HL-60/S4 treated with phorbol 12-myristate 13-acetate at 8.2 ng/mL for 4 days and 3 days (cell line): ENCODE measurements around the gene LRRC27.

Experiments used
- in situ Hi-C: fragments of 300-500 bp; cut with MboI; formaldehyde crosslinking; loops from 2 replicates; pipeline ENCODE4 v1.15.0; 2022; ENCODE audit warnings: low sequenced_read_pairs

LRRC27 gene

DNA sequence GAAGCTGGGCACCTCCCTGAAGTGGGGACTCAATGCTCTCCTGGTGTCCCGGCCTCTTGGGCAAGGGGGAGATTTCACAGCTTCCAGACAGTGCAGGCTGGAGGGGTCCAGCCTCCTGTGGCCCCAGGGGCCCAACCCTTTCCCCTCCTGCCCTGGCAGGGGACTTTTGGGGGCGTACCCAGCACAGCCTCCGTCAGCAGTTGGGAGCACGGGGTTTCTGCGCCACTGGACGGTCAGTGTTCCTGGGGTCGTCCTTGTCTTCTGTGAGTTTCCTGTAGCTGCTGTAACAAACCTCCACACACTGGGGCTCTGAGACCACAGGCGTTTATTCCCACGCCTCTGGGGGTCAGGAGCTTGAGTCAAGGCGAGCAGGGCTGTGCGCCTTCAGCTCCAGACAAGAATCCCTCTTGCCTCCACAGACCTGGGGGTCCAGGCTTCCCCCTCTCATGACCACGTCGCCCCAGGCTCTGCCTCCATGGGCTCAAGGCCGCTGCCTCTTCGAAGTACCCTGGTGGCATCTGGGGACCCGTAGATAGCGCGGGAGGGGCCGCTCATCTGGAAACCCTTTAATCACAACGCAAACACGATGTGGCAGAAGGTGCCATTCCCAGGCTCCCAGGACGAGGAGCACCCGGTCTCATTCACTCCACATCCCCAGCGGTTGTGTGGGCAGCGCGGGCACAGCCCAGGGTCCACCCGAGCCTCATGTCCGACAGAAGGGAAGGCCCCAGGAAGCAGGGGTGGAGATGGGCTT is 79.0 kb downstream of the LRRC27 start:
- in situ Hi-C loops, result no loop called here

GRCh38 chr10:132411561-132412253 is 79.7 kb downstream of the LRRC27 start:
- in situ Hi-C loops, result no loop called here

GRCh38 chr10:132412316-132413192 is 80.6 kb downstream of the LRRC27 start:
- in situ Hi-C loops, result no loop called here

DNA sequence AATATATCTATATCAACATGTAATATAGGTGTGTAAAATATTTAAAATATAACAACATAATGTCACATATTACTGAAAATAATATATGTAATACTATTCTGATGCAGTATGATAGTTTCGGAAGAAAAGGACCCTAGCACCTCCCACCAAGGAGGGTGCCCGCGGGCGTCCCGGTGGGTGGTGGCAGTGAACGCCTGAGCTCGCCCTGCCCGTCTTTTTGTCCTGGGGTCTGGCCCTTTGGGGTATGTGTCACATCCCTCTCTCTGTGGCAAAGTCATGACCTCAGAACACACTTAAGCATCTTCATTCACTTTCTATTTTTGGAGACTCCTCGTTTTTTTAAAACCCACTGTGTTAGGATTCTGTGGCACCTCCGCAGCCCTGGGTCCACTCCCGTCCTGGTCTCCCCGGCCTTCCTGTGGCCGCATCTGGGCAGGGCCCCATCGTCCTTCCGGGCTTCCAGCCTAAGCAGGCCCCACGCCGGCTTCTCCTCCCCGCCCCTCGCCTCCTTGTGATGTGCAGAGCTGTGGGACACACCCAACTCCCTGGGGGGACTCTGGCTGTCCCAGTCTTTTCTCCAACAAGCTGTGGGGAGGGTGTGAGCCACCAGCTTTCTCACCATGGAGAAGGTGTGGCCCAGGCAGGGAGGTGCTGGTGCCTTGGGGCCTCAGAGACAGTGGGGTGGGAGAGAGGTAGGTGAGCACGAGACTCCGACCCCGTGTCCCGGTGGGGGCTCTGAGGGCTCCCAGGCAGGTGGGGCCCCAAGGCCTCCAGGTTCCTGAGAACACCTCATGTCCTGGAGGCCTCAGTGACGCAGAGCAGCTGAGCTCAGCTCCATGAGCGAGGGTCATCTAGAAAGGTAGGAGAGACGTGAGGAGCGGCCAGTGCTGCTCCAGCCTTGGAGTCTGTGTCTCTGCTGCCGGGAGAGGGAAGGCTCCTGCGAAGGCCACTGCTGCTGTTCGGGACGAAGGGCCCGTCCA is 81.5 kb downstream of the LRRC27 start:
- in situ Hi-C loops, result no loop called here

DNA sequence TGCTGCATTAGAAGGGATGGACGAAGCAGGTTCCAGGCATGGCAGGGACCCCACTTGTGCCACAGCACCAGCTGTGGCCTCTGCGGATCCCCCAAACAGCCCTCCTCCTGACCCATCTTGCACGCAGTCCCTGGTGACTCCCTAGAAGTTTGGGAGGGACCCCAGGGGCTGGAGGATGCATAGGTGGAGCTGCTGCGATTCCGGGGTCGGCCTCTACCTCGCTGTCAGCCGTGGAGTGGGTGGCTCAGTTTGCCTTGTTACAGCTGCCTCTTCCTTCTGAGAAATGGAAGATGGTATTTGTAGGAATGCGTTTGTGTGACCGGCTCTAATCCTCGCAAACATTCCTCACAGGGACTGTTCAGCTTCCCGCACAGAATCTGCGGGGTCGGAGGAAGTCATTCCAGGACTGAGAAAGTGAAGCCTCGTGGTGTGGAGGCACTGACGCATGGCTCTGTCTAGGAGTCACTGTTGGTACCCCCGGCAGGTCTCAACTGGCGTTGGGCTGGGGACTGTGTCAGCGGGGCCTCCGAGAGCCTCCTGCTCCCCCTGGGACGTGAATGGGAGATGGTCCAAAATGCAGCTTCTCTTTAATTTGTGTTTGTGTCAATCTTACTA is 82.5 kb downstream of the LRRC27 start:
- in situ Hi-C loops, result no loop called here

- in situ Hi-C loops, result no loop called here
Observed at GRCh38 chr10:132415255-132415654, 83.3 kb downstream of the LRRC27 start.

GRCh38 chr10:132415956-132416355 is 84.0 kb downstream of the LRRC27 start:
- in situ Hi-C loops, result no loop called here

- in situ Hi-C loops, result no loop called here
Observed at GRCh38 chr10:132416566-132417256, 84.7 kb downstream of the LRRC27 start.

GRCh38 chr10:132417257-132417910 is 85.4 kb downstream of the LRRC27 start:
- in situ Hi-C loops, result no loop called here

GRCh38 chr10:132417957-132418441 is 86.0 kb downstream of the LRRC27 start:
- in situ Hi-C loops, result no loop called here

DNA sequence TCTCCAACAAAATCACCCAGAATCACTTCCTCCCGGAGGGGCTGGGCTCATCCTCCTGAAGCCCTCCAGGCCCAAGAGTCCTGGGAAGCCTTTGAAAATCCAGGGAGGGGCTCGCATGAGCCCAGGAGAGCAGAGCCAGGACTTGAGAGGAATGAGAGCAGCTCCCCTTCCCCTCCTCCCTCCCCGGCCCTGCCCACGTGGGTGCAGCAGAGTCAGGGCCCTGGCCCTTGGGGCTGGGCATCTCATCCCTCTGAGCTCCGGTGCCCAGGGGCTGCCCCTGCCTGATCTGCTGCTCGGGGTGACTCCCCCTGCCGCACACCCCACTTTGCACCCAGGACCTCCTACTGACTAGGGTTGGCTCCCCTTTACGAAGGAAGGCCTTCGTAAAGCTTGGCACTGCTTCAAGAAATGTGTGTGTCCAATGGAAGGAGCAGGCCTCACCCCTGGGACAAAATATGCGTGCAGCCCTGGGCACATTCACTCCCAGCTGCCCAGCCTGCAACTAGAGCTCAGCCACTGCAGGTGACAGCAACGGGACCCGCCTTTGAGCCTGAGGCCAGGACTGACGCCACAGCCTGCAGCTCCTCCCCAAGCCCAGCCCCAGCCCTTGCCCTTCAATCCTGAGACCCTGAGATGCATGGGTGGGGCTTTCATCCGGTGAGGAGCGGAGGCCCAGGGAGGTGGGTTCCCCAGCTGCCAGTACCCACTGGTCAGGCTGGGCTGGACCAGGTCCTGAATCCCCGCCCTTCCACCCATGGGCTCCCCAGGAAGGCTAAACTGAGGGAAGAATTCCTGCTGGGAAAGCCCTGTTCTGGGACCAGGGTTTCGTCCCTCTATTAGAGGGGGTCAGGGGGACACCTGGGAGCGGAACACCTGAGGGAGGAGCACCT is 86.8 kb downstream of the LRRC27 start:
- in situ Hi-C loops, result no loop called here

- in situ Hi-C loops, result no loop called here
Observed at GRCh38 chr10:132419538-132420468, 87.8 kb downstream of the LRRC27 start.

GRCh38 chr10:132420469-132420980 is 88.5 kb downstream of the LRRC27 start:
- in situ Hi-C loops, result no loop called here

DNA sequence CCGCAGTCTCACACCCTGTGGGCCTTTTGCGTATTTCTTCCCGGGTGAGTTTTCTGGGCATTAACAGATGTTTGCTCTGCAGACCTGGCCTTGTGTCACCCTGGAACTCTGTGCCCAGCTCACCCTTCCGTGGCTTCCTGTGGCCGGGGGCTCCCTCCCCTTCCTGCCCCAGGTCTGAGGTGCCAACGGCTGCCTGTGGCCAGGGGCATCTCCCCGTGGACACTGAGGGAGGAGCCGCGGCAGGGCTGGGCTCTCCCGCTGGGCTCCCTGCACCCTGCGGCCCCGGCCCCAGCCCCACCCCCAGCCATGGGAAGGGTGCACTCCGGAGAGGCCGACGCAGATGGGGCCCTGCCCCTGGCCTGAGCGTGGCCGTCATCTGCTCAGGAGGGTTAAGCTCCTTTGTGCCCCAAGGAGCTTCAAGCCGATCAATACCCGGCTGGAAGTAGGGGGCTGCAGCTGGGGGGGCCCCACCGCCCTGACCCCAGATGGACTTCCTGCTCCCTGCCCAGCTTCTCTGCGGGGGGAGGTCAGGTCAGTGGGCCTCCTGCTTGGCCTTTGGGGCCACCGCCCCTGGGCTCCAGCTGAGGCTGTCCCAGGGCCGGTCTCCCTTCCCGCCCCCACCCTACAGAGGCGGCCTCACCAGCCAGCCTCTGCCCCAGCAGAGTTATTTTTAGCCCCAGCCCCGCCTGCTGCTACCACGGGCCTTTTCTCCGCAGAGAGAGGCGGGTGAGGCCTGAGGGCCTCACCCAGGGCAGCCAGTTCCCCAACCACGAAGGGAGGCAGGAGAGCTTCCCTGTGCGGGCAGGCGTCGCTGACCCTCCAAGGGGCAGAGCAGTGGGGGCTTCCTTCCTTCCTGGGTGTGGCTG is 89.2 kb downstream of the LRRC27 start:
- in situ Hi-C loops, result no loop called here
